ENCODE measurements around the gene CD4.

DNA sequence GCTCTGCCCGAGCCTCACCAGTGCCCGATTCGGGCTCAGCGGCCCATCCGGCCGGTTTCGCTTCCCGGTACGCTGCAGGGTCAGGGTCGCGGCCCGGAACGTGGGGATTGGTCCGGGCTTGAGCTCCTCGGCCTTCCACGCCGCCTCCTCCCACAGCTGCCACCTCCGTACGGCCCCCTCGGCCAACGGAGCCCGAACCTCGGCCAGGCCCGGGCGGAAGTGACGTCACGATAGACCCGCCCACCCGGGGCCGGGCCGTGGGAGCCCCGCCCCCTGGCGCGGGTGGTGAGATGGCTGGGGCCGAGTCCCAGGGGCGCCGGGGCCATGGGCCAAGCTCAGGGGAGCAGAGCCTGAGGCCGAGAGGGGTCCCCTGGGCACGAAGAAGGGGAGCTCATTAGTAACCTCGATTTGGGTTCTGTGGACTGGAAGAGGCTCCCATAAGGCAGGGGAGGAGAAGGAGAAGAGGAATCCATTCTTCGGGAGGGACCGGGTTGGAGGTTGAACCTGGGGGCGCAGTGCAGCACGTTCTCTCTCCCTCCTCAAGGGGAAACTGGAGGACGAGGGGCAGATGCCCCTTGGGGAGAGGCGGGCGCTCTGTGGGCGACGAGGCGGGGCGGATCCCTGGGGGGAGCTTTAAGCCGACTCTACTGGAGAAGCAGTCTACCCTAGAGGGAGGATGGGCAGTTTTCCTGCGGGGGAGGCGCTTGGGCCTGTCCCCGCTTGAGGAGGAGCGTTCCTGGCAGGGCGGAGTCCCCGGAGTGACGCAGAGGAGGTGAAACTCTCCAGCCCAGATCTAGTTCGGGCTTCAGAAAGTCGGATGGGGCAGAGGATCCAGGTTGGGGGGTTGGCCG lies 36.2 kb upstream of the CD4 start, which contains the start of gene MLF2:
- TF ChIP-seq POLR2AphosphoS5 (IDR thresholded peaks at IDR 0.05) (peak; percentile 89 to 99 (median 97)), POLR2A (IDR thresholded peaks at IDR 0.05) (peak in 2 of 4 donors; percentile 74 to 87), EP300 (IDR thresholded peaks at IDR 0.05) (no peak)
- TF ChIP-seq, protein P1, sequence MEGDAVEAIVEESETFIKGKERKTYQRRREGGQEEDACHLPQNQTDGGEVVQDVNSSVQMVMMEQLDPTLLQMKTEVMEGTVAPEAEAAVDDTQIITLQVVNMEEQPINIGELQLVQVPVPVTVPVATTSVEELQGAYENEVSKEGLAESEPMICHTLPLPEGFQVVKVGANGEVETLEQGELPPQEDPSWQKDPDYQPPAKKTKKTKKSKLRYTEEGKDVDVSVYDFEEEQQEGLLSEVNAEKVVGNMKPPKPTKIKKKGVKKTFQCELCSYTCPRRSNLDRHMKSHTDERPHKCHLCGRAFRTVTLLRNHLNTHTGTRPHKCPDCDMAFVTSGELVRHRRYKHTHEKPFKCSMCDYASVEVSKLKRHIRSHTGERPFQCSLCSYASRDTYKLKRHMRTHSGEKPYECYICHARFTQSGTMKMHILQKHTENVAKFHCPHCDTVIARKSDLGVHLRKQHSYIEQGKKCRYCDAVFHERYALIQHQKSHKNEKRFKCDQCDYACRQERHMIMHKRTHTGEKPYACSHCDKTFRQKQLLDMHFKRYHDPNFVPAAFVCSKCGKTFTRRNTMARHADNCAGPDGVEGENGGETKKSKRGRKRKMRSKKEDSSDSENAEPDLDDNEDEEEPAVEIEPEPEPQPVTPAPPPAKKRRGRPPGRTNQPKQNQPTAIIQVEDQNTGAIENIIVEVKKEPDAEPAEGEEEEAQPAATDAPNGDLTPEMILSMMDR (IDR thresholded peaks at IDR 0.05), result peak in 5 of 7 experiments; percentile 78 to 99 (median 96)

Data from stomach (tissue), 4 donors.